Effector CD8-positive, alpha-beta T cell (primary cell): Measurements from ENCODE around the gene LYSMD1.
A peak's percentile ranks its signal among the peaks of the same experiment; 100 is the strongest.

ENCODE experiments used
- DNase-seq: peaks from one replicate; lab custom pipeline; 2025; lab: John Stamatoyannopoulos, UW

Gene LYSMD1

GRCh38 chr1:151175041-151175741 lies 9.5 kb upstream of the LYSMD1 start:
- DNase-seq: no peak

- DNase-seq: no peak
Measured at GRCh38 chr1:151171190-151171589, 5.5 kb upstream of the LYSMD1 start.

- DNase-seq: no peak
Measured at GRCh38 chr1:151167116-151167515, 1.4 kb upstream of the LYSMD1 start.

- DNase-seq: no peak
Measured at GRCh38 chr1:151166505-151166956, 829 bp upstream of the LYSMD1 start.

- DNase-seq: no peak
Measured at GRCh38 chr1:151165281-151165737, 393 bp downstream of the LYSMD1 start.

- no peak for DNase-seq
Measured at GRCh38 chr1:151164732-151165280, 896 bp downstream of the LYSMD1 start.

GRCh38 chr1:151159373-151159772 lies 6.3 kb downstream of the LYSMD1 start:
- DNase-seq: no peak

- DNase-seq: no peak
Measured at GRCh38 chr1:151158751-151159251, 6.9 kb downstream of the LYSMD1 start.

GRCh38 chr1:151158326-151158725 lies 7.4 kb downstream of the LYSMD1 start:
- DNase-seq: no peak

- DNase-seq: peak; percentile 22
Measured at GRCh38 chr1:151157067-151157531, 8.6 kb downstream of the LYSMD1 start.

- peak; percentile 48 for DNase-seq
Measured at GRCh38 chr1:151156515-151156819, 9.2 kb downstream of the LYSMD1 start, which contains the start of gene TNFAIP8L2. Gene TNFAIP8L2 (plus strand): TSS chr1:151156649. CDS start chr1:151158698, 2,049 bp downstream.

- DNase-seq: no peak
Measured at GRCh38 chr1:151147665-151148064, 18.0 kb downstream of the LYSMD1 start.

- no peak for DNase-seq
Measured at GRCh38 chr1:151147132-151147503, 18.6 kb downstream of the LYSMD1 start.

GRCh38 chr1:151146412-151147131 lies 19.1 kb downstream of the LYSMD1 start, which contains the start of gene SEMA6C:
Gene SEMA6C (minus strand): TSS chr1:151146631. CDS start chr1:151142621, 4,010 bp downstream.
- DNase-seq: peak; percentile 79

- DNase-seq: no peak
Measured at GRCh38 chr1:151146072-151146411, 19.7 kb downstream of the LYSMD1 start.

- no peak for DNase-seq
Measured at GRCh38 chr1:151145304-151146071, 20.2 kb downstream of the LYSMD1 start.

GRCh38 chr1:151144474-151145303 lies 21.0 kb downstream of the LYSMD1 start:
- DNase-seq: no peak

- no peak for DNase-seq
Measured at GRCh38 chr1:151143986-151144385, 21.7 kb downstream of the LYSMD1 start.

- DNase-seq: no peak
Measured at GRCh38 chr1:151143057-151143435, 22.7 kb downstream of the LYSMD1 start.

GRCh38 chr1:151142411-151143056 lies 23.2 kb downstream of the LYSMD1 start:
- no peak for DNase-seq

- no peak for DNase-seq
Measured at GRCh38 chr1:151137789-151138188, 27.9 kb downstream of the LYSMD1 start.
